Common myeloid progenitor, CD34-positive (primary cell): ENCODE measurements around the gene CCDC71.

ENCODE experiments used
- CTCF ChIA-PET: fragments of 350-600 bp; sonication (Branson Sonifier 250); formaldehyde crosslinking; loops from one replicate; lab custom pipeline; 2021; ENCODE audit warnings: antibody characterized with exemption; lab: Charles Lee
- POLR2A ChIA-PET: fragments of 350-600 bp; sonication (Branson Sonifier 250); formaldehyde crosslinking; loops from one replicate; lab custom pipeline; 2021; ENCODE audit warnings: antibody characterized with exemption; lab: Charles Lee
- DNase-seq, 3 donors: peaks; one replicate each; pipeline versions ENCODE4 v3.0.0 to v3.0.0-alpha.2; 2013
- H3K27ac ChIP-seq, 2 experiments: 1 replicate in 1 of 2; 2 replicates in 1 of 2; pipeline ENCODE4 v1.7.0; 2013; ENCODE audit warnings: inconsistent platforms in 2 of 2, low read length in 2 of 2, mild to moderate bottlenecking in 2 of 2, low read depth in 1 of 2, moderate library complexity in 1 of 2; ENCODE audit not compliant: severe bottlenecking in 2 of 2, insufficient read depth in 1 of 2, poor library complexity in 1 of 2
- H3K27me3 ChIP-seq, 5 experiments: replicated peaks in 2 of 5; 1 replicate in 3 of 5; 2 replicates in 2 of 5; pipeline versions ENCODE4 v1.6.1 to v1.7.0; 2013; ENCODE audit warnings: low read length in 4 of 5, mild to moderate bottlenecking in 2 of 5, moderate library complexity in 2 of 5, inconsistent platforms in 1 of 5; ENCODE audit not compliant: insufficient read depth in 5 of 5, control insufficient read depth in 4 of 5
- H3K36me3 ChIP-seq, 4 experiments: 1 replicate in 2 of 4; 2 replicates in 2 of 4; pipeline versions ENCODE4 v1.6.1 to v1.7.0; 2013; ENCODE audit warnings: low read length in 3 of 4, control low read depth in 1 of 4, mild to moderate bottlenecking in 1 of 4; ENCODE audit not compliant: control insufficient read depth in 4 of 4, insufficient read depth in 4 of 4
- H3K4me1 ChIP-seq, 4 experiments: 1 replicate in 3 of 4; 2 replicates in 1 of 4; pipeline versions ENCODE4 v1.6.1 to v1.7.1; 2013; ENCODE audit warnings: low read length in 3 of 4, mild to moderate bottlenecking in 3 of 4, control low read depth in 1 of 4, inconsistent platforms in 1 of 4, moderate library complexity in 1 of 4; ENCODE audit not compliant: control insufficient read depth in 4 of 4, insufficient read depth in 4 of 4; ENCODE audit errors: control extremely low read depth in 1 of 4
- H3K4me3 ChIP-seq, 7 experiments: 1 replicate in 4 of 7; 2 replicates in 3 of 7; pipeline versions ENCODE4 v1.5.1 to v1.7.0; 2013; ENCODE audit warnings: mild to moderate bottlenecking in 7 of 7, low read length in 6 of 7, moderate library complexity in 6 of 7, inconsistent platforms in 2 of 7, low read depth in 2 of 7, control low read depth in 1 of 7; ENCODE audit not compliant: insufficient read depth in 4 of 7, control insufficient read depth in 1 of 7; ENCODE audit errors: extremely low read depth in 1 of 7
- H3K9me3 ChIP-seq, 5 experiments: 1 replicate in 4 of 5; 2 replicates in 1 of 5; pipeline versions ENCODE4 v1.6.1 to v1.7.1; 2013; ENCODE audit warnings: low read length in 4 of 5, mild to moderate bottlenecking in 2 of 5, inconsistent platforms in 1 of 5, low read depth in 1 of 5, moderate library complexity in 1 of 5; ENCODE audit not compliant: control insufficient read depth in 4 of 5, insufficient read depth in 2 of 5; ENCODE audit errors: control extremely low read depth in 1 of 5
- WGBS: methylation state at CpG from one replicate; pipeline ENCODE4 v1.1.5; 2013; ENCODE audit not compliant: insufficient coverage; 5-methylcytosine and 5-hydroxymethylcytosine counted together

CCDC71 gene

GRCh38 chr3:49162751-49163419 is 3.2 kb downstream of the CCDC71 start:
- Histone ChIP-seq H3K9me3 (peaks cover 0 to 3% (median 0%) of the 10 kb centered on the region in 5 experiments), H3K27me3 (no peaks in the 10 kb centered on the region), H3K4me1 (peaks cover 0 to 45% (median 41%) of the 10 kb centered on the region in 4 experiments), H3K36me3 (peaks cover 3 to 34% (median 20%) of the 10 kb centered on the region in 4 experiments), H3K27ac (no peak overlapping the region), H3K4me3 (no peak overlapping the region)
- DNase-seq, result no peak
- 95% methylated on average over 21 of the region's 21 CpGs for WGBS
- POLR2A ChIA-PET, result no interaction called here
- CTCF ChIA-PET, result interaction anchor here (1.0 to 1.6 kb wide), 2 partner anchors 8 to 70 kb away, joined by 3 to 4 read pairs; no protein-coding TSS in a partner anchor

DNA sequence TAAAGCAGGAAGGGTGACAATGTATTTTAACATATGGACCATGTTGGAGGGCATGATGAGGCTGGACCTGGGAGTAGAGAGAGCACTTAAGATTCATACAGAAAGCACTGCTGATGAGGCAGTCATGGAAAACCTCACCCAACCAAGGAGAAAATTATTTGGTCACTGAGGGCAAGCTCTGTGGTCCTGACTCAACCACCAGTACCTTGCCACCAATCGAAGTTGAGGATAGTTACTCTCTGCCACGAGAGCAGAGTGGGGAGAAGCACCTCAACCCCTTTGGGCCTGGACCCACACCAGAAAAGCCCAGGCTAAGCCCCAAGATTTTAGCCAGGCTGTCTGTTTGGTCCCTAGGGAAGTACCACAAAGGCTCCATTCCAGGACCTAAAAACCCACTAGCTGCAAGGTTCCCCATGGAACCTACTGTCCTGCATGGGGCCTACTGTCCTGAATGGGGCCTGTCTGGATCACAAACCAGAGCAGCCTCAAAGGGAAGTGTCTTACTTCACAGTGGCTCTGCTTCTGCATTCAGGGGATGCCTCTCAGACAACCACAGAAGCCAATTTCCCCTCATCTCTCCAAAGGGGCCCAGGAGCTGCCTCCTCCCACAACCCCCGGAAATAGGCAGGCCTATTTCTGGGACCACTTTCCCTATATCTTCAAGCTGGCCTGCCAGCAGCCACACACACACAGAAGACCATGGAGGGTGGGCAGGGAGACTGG is 4.2 kb downstream of the CCDC71 start:
- 89% methylated on average over 2 of the region's 3 CpGs for WGBS
- H3K27ac ChIP-seq, result peak overlapping the region in 1 of 2 experiments; percentile 64
- H3K4me3 ChIP-seq, result no peak overlapping the region
- CTCF ChIA-PET, result interaction anchor here (0.6 to 1.6 kb wide), 4 partner anchors 8 to 29 kb away, joined by 3 read pairs; partner anchors contain the start of gene LAMB2
- H3K27me3 ChIP-seq, result no peaks in the 10 kb centered on the region
- peaks cover 0 to 3% (median 0%) of the 10 kb centered on the region in 5 experiments for H3K9me3 ChIP-seq
- peaks cover 0 to 45% (median 40%) of the 10 kb centered on the region in 4 experiments for H3K4me1 ChIP-seq
- POLR2A ChIA-PET, result no interaction called here
- peak in 2 of 3 donors; percentile 23 to 27 for DNase-seq
- H3K36me3 ChIP-seq, result peaks cover 3 to 34% (median 20%) of the 10 kb centered on the region in 4 experiments

DNA sequence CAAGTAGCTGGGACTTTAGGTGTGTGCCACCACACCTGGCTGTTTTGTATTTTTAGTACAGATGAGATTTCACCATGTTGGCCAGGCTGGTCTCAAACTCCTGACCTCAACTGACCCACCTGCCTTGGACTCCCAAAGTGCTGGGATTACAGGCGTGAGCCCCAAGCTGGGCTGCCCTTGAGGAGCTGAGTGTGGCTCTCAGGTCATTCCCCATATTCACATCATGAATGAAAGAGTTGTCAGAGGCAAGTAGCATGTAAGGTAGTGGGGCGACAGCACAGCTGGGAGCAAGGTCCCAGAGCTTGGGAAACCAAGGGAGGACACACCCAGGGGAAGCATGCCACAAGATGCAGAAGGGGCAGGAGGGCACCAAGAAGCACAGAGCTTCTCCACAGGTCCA is 4.9 kb downstream of the CCDC71 start:
- ChIA-PET CTCF (interaction anchor here (0.9 to 1.6 kb wide), 3 partner anchors 9 to 28 kb away, joined by 3 read pairs; partner anchors contain the start of gene LAMB2), POLR2A (no interaction called here)
- Histone ChIP-seq H3K27ac (peak overlapping the region in 1 of 2 experiments; percentile 64), H3K9me3 (no peaks in the 10 kb centered on the region), H3K27me3 (no peaks in the 10 kb centered on the region), H3K36me3 (peaks cover 3 to 34% (median 20%) of the 10 kb centered on the region in 4 experiments), H3K4me3 (no peak overlapping the region), H3K4me1 (peaks cover 0 to 40% (median 33%) of the 10 kb centered on the region in 4 experiments)
- WGBS, result 100% methylated on average over 1 of the region's 2 CpGs
- DNase-seq, result no peak

DNA sequence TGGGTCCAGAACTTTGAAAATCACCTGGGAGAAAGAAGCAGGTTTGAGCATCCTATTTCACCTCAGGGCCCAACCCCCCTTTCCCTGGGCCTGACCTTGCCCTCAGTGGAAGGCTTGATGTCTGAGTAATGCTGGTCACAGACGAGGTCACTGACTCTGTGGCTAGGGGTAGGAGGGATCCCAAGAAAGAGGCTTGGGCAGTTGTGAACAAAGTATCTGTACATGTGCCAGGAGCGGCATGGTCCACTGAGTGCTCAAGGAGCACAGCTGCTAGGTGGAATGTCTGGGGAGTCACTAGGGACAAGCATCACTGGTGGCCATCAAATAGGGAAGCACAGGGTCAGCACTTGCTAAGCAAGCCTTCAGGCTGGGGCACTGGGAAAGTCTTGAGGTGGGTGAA is 7.3 kb downstream of the CCDC71 start:
- H3K36me3 ChIP-seq, result peaks cover 3 to 25% (median 14%) of the 10 kb centered on the region in 4 experiments
- H3K4me3 ChIP-seq, result no peak overlapping the region
- peaks cover 0 to 27% (median 19%) of the 10 kb centered on the region in 4 experiments for H3K4me1 ChIP-seq
- no peaks in the 10 kb centered on the region for H3K9me3 ChIP-seq
- CTCF ChIA-PET, result interaction anchor here (1.2 to 1.6 kb wide), 3 partner anchors 44 to 171 kb away, joined by 3 to 8 read pairs (median 3); partner anchors contain the start of gene QRICH1
- 100% methylated on average over 1 of the region's 2 CpGs for WGBS
- H3K27ac ChIP-seq, result no peak overlapping the region
- POLR2A ChIA-PET, result no interaction called here
- H3K27me3 ChIP-seq, result no peaks in the 10 kb centered on the region
- DNase-seq, result no peak

GRCh38 chr3:49158103-49158709 is 7.9 kb downstream of the CCDC71 start:
- Histone ChIP-seq H3K27ac (no peak overlapping the region), H3K27me3 (no peaks in the 10 kb centered on the region), H3K9me3 (no peaks in the 10 kb centered on the region), H3K4me1 (peaks cover 0 to 22% (median 15%) of the 10 kb centered on the region in 4 experiments), H3K36me3 (peaks cover 0 to 19% (median 11%) of the 10 kb centered on the region in 4 experiments), H3K4me3 (no peak overlapping the region)
- POLR2A ChIA-PET, result interaction anchor here (1.2 kb wide), 1 partner anchor 25 kb away, joined by 3 read pairs; no protein-coding TSS in a partner anchor
- CTCF ChIA-PET, result interaction anchor here (0.7 to 1.6 kb wide), 5 partner anchors 44 to 170 kb away, joined by 3 to 8 read pairs (median 3); partner anchors contain the start of gene QRICH1
- WGBS, result 69% methylated on average over 5 of the region's 5 CpGs
- peak; percentile 43 to 61 (median 59) for DNase-seq

- H3K27ac ChIP-seq, result no peak overlapping the region
- ChIA-PET POLR2A (interaction anchor here (1.2 kb wide), 1 partner anchor 24 kb away, joined by 3 read pairs; no protein-coding TSS in a partner anchor), CTCF (interaction anchor here (0.7 to 1.8 kb wide), 10 partner anchors 13 to 169 kb away, joined by 3 to 8 read pairs (median 4); partner anchors contain the start of genes KLHDC8B, QRICH1 and USP19)
- no peaks in the 10 kb centered on the region for H3K27me3 ChIP-seq
- H3K4me1 ChIP-seq, result peaks cover 0 to 13% (median 10%) of the 10 kb centered on the region in 4 experiments
- WGBS, result 100% methylated on average over 1 of the region's 1 CpG
- H3K4me3 ChIP-seq, result no peak overlapping the region
- H3K9me3 ChIP-seq, result no peaks in the 10 kb centered on the region
- peaks cover 0 to 12% (median 6%) of the 10 kb centered on the region in 4 experiments for H3K36me3 ChIP-seq
- DNase-seq, result no peak
Measured at GRCh38 chr3:49157289-49157688, 8.8 kb downstream of the CCDC71 start.
